HepG2 (cell line): ENCODE data around the gene CTNNAL1. TPM values are rescaled to one million over a fixed set of nuclear protein-coding genes. Genes with fewer than 3 reads are reported as not detected.

Experiments
- CTCF ChIP-seq: sonication (generic); formaldehyde crosslinking; IDR thresholded peaks from 2 replicates; pipeline ENCODE4 v1.5.0; 2020; ENCODE audit warnings: mild to moderate bottlenecking, missing genetic modification reagents, moderate library complexity
- FOXO1 ChIP-seq: sonication (generic); formaldehyde crosslinking; IDR thresholded peaks from 2 replicates; pipeline ENCODE4 v1.4.0; 2020; ENCODE audit warnings: missing genetic modification reagents
- GPN1 ChIP-seq: sonication (generic); formaldehyde crosslinking; IDR thresholded peaks from 2 replicates; pipeline ENCODE4 v1.5.1; 2020; ENCODE audit warnings: missing genetic modification reagents, borderline replicate concordance
- HMG20B ChIP-seq: conservative IDR thresholded peaks from 2 replicates; pipeline ENCODE4 v1.6.1; 2016; ENCODE audit warnings: missing genetic modification reagents, missing compliant biosample characterization
- KLF11 ChIP-seq: IDR thresholded peaks from 2 replicates; pipeline ENCODE4 v1.6.1; 2016; ENCODE audit warnings: missing compliant biosample characterization
- POGZ ChIP-seq: sonication (generic); formaldehyde crosslinking; IDR thresholded peaks from 2 replicates; pipeline ENCODE4 v1.4.0; 2020; ENCODE audit warnings: mild to moderate bottlenecking, missing genetic modification reagents
- PRMT3 ChIP-seq: sonication (generic); formaldehyde crosslinking; IDR thresholded peaks from 2 replicates; pipeline ENCODE4 v1.8.1; 2022; ENCODE audit warnings: low read depth, mild to moderate bottlenecking, moderate library complexity, missing genetic modification reagents, borderline replicate concordance
- REL ChIP-seq: sonication (generic); formaldehyde crosslinking; conservative IDR thresholded peaks from 2 replicates; pipeline ENCODE4 v1.8.0; 2022; ENCODE audit warnings: mild to moderate bottlenecking, missing genetic modification reagents, moderate library complexity
- SETDB1 ChIP-seq: sonication (generic); formaldehyde crosslinking; IDR thresholded peaks from 2 replicates; pipeline ENCODE4 v1.5.1; 2020; ENCODE audit warnings: missing genetic modification reagents, mild to moderate bottlenecking, borderline replicate concordance
- SOX6 ChIP-seq, 2 experiments: fragments of 450-650 bp in 1 of 2; sonication (generic) in 1 of 2; formaldehyde crosslinking in 1 of 2; IDR thresholded peaks; 2 replicates each; pipeline versions ENCODE4 v1.4.0 to v1.6.1; 2017 to 2020; ENCODE audit warnings: antibody characterized with exemption in 1 of 2, mild to moderate bottlenecking in 1 of 2, missing genetic modification reagents in 1 of 2
- TFDP1 ChIP-seq: IDR thresholded peaks from 2 replicates; pipeline ENCODE4 v1.6.1; 2016; ENCODE audit warnings: missing compliant biosample characterization, missing genetic modification reagents, borderline replicate concordance
- THAP9 ChIP-seq: sonication (generic); formaldehyde crosslinking; IDR thresholded peaks from 2 replicates; pipeline ENCODE4; 2020; ENCODE audit warnings: missing genetic modification reagents, mild to moderate bottlenecking, borderline replicate concordance
- ZFP41 ChIP-seq: sonication (generic); formaldehyde crosslinking; IDR thresholded peaks from 2 replicates; pipeline ENCODE4 v1.4.0; 2020; ENCODE audit warnings: mild to moderate bottlenecking, missing genetic modification reagents, borderline replicate concordance
- ZKSCAN8 ChIP-seq: IDR thresholded peaks from 2 replicates; pipeline ENCODE4 v1.6.1; 2016; ENCODE audit warnings: borderline replicate concordance, missing genetic modification reagents, missing compliant biosample characterization
- ZNF569 ChIP-seq: sonication (generic); formaldehyde crosslinking; IDR thresholded peaks from 2 replicates; pipeline ENCODE4 v1.5.0; 2020; ENCODE audit warnings: mild to moderate bottlenecking, missing genetic modification reagents, moderate library complexity, borderline replicate concordance
- ZNF629 ChIP-seq: sonication (generic); formaldehyde crosslinking; conservative IDR thresholded peaks from 2 replicates; pipeline ENCODE4 v1.5.0; 2020; ENCODE audit warnings: missing genetic modification reagents
- ZNF644 ChIP-seq: IDR thresholded peaks from 2 replicates; pipeline ENCODE4 v1.6.1; 2016; ENCODE audit warnings: low read depth
- ZNF691 ChIP-seq: sonication (generic); formaldehyde crosslinking; IDR thresholded peaks from 2 replicates; pipeline ENCODE4 v1.4.0; 2020; ENCODE audit warnings: missing genetic modification reagents, low read depth, mild to moderate bottlenecking, borderline replicate concordance
- ZNF709 ChIP-seq: sonication (generic); formaldehyde crosslinking; IDR thresholded peaks from 2 replicates; pipeline ENCODE4 v1.5.0; 2020; ENCODE audit warnings: mild to moderate bottlenecking, missing genetic modification reagents
- ZNF772 ChIP-seq: sonication (generic); formaldehyde crosslinking; IDR thresholded peaks from 2 replicates; pipeline ENCODE4 v1.5.0; 2020; ENCODE audit warnings: mild to moderate bottlenecking, missing genetic modification reagents
- ZNF879 ChIP-seq: sonication (generic); formaldehyde crosslinking; IDR thresholded peaks from 2 replicates; pipeline ENCODE4 v1.8.1; 2023; ENCODE audit warnings: missing genetic modification reagents
- polyA plus RNA-seq, 8 experiments: library from polyadenylated mRNA; depleted of rRNA in 3 of 8; stranded (reverse) in 7 of 8; unstranded in 1 of 8; fragments of >200 nt; fragmentation: Illumina TruSeq in 4 of 8; extraction: Trizol in 4 of 8; gene quantifications; 2 replicates each; pipeline versions ENCODE4 v1.2.1 to v1.2.3, GENCODE V29; 2011 to 2016; ENCODE audit warnings: low read depth in 4 of 8, missing spikeins in 1 of 8, mixed read lengths in 1 of 8; ENCODE audit not compliant: insufficient read depth in 1 of 8
- total RNA-seq, 5 experiments: library from RNA; depleted of rRNA; stranded (reverse); fragments of >200 nt; fragmentation: Illumina TruSeq; extraction: Trizol; gene quantifications; 2 replicates each; pipeline ENCODE4 v1.2.3, GENCODE V29; 2016; ENCODE audit warnings: low read depth in 1 of 5

Gene CTNNAL1
- total and polyA plus RNA-seq, 2 of the 13 experiments (the other 11 are each of a cell fraction or from before 2014, with no cell fraction given): 32.0 to 162 TPM

- TF ChIP-seq THAP9 (CRISPR knock-in tag): no peak; the same call in 1 of the 2 replicates
- 0 out of 2 replicates have a peak, but pooled peaks have one; percentile 49 for TF ChIP-seq POGZ (CRISPR knock-in tag)
- TF ChIP-seq PRMT3 (CRISPR knock-in tag): 0 out of 2 replicates have a peak, but pooled peaks have one; percentile 16
- TF ChIP-seq KLF11 (CRISPR knock-in tag): 0 out of 2 replicates have a peak, but pooled peaks have one; percentile 12
- no peak for TF ChIP-seq ZNF569 (CRISPR knock-in tag)
- TF ChIP-seq ZNF629: no peak
- no peak for TF ChIP-seq ZKSCAN8
- no peak for TF ChIP-seq TFDP1 (CRISPR knock-in tag)
- no peak for TF ChIP-seq ZNF644 (CRISPR knock-in tag)
- no peak for TF ChIP-seq CTCF (CRISPR knock-in tag)
- TF ChIP-seq ZNF709 (CRISPR knock-in tag): peak; percentile 61; the same call in 1 of the 2 replicates
- 0 out of 2 replicates have a peak, but pooled peaks have one; percentile 12 for TF ChIP-seq HMG20B
- TF ChIP-seq ZNF879 (CRISPR knock-in tag): no peak
- no peak for TF ChIP-seq SOX6 (IDR thresholded peaks at IDR 0.05)
- TF ChIP-seq SOX6 (CRISPR knock-in tag; IDR thresholded peaks at IDR 0.05): 0 out of 2 replicates have a peak, but pooled peaks have one; percentile 25
- TF ChIP-seq GPN1 (CRISPR knock-in tag): no peak
- TF ChIP-seq ZNF772 (CRISPR knock-in tag): no peak
- 0 out of 2 replicates have a peak, but pooled peaks have one; percentile 5 for TF ChIP-seq REL
- TF ChIP-seq FOXO1 (CRISPR knock-in tag): peak; percentile 21; the same call in 1 of the 2 replicates
- no peak for TF ChIP-seq ZNF691 (CRISPR knock-in tag)
- no peak for TF ChIP-seq ZFP41 (CRISPR knock-in tag)
- no peak for TF ChIP-seq SETDB1
Observed at GRCh38 chr9:108934323-108934893, 78.9 kb downstream of the CTNNAL1 start, which contains the start of gene ABITRAM (continued).
